Measurements from ENCODE around the gene AUTS2.

GRCh38 chr7:69696686-69697685, 98.7 kb downstream of the AUTS2 start:
- no peak for TF ChIP-seq CTCF (IDR thresholded peaks at IDR 0.05; ENCODE audit: poor library complexity, severe bottlenecking)
- TF ChIP-seq TAF1 (IDR thresholded peaks at IDR 0.05; ENCODE audit: low read depth), result no peak
